Fibroblast of villous mesenchyme (primary cell): Measurements from ENCODE around the gene SHISAL2A. TPM values are rescaled to one million over a fixed set of nuclear protein-coding genes. Genes with fewer than 3 reads are reported as not detected.

ENCODE experiments used
- DNase-seq: peaks from one replicate; pipeline ENCODE4 v3.0.0-alpha.2; 2010; ENCODE audit warnings: low read depth
- H3K4me3 ChIP-seq: 2 replicates; pipeline ENCODE4 v1.5.1; 2011; ENCODE audit warnings: low read depth, mild to moderate bottlenecking, low read length
- total RNA-seq: library from RNA; depleted of rRNA; stranded (reverse); fragments of >200 nt; gene quantifications from 2 replicates; pipeline ENCODE4 v1.2.3, GENCODE V29; 2012
- TF ChIP-seq, protein P1 (sequence below): IDR thresholded peaks from 2 replicates; pipeline ENCODE4 v1.5.1; 2012; ENCODE audit warnings: low read depth, mild to moderate bottlenecking, low read length; ENCODE audit not compliant: insufficient read depth

SHISAL2A gene
- total RNA-seq, 1 donor: not detected

DNA sequence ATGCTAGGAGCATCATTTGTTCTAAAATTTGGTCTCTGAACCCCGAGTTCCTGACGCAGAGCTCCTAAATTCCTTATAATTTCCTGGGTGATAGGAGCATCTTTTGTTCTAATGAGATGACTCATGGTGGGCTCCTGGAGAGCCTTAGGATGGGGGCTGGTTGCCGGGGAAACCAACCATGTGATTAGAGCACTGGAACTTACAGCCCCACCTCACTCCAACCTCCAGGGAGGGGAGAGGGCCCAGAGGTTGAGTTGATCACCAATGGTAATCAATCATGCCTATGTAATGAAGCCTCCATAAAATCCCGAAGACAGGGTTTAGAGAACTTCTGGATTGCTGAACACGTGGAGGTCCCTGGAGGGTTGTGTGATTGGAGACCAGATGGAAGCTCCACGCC lies 7.7 kb downstream of the SHISAL2A start:
- TF ChIP-seq, protein P1, sequence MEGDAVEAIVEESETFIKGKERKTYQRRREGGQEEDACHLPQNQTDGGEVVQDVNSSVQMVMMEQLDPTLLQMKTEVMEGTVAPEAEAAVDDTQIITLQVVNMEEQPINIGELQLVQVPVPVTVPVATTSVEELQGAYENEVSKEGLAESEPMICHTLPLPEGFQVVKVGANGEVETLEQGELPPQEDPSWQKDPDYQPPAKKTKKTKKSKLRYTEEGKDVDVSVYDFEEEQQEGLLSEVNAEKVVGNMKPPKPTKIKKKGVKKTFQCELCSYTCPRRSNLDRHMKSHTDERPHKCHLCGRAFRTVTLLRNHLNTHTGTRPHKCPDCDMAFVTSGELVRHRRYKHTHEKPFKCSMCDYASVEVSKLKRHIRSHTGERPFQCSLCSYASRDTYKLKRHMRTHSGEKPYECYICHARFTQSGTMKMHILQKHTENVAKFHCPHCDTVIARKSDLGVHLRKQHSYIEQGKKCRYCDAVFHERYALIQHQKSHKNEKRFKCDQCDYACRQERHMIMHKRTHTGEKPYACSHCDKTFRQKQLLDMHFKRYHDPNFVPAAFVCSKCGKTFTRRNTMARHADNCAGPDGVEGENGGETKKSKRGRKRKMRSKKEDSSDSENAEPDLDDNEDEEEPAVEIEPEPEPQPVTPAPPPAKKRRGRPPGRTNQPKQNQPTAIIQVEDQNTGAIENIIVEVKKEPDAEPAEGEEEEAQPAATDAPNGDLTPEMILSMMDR: no peak
- DNase-seq: no peak
- H3K4me3 ChIP-seq: no peak overlapping the region

- H3K4me3 ChIP-seq: no peak overlapping the region
- DNase-seq: no peak
- TF ChIP-seq, protein P1: no peak
Observed at GRCh38 chr1:52641307-52641706, 8.3 kb downstream of the SHISAL2A start.

DNA sequence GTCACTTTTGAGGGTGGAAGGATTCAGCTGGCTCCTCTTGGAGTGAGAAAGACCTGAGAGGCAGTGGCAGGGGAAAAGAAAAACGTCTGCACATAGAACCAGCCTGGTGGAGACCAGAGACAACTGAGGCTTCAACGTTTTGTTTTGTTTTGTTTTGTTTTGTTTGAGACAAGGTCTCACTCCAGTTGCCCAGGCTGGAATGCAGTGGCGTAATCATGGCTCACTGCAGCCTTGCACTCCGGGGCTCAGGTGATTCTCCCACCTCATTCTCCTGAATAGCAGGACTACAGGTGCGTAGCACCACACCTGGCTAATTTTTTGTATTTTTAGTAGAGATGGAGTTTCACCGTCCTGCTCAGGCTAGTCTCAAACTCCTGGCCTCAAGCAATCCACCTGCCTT lies 12.3 kb downstream of the SHISAL2A start:
- TF ChIP-seq, protein P1: no peak
- no peak overlapping the region for H3K4me3 ChIP-seq
- no peak for DNase-seq

- DNase-seq: no peak
- TF ChIP-seq, protein P1: no peak
Observed at GRCh38 chr1:52651904-52652303, 18.9 kb downstream of the SHISAL2A start.

DNA sequence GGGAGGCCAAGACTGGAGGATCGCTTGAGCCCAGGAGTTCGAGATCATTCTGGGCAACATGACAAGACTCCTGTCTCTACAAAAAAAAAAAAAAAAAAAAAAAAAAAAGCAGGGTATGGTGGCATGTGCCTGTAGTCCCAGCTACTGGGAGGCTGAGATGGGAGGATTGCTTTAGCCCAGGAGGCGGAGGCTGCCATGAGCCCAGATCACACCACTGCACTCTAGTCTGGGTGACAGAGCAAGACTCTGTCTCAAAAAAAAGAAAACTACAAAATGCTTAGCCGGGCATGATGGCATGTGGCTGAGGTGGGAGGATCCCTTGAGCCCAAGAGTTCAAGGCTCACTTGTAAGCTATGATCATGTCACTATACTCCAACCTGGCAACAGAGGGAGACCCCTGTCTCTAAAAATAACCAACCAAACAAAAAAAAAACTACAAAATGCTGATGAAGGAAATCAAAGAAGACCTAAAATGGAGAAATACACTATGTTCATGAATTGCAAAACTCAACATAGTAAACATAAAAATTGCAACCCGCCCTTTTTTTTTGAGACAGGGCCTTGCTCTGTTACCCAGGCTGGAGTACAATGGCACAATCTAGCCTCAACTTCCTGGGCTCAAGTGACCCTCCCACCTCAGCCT lies 20.4 kb downstream of the SHISAL2A start:
- H3K4me3 ChIP-seq: no peak overlapping the region
- TF ChIP-seq, protein P1: no peak
- DNase-seq: no peak

More at GRCh38 chr1:52651904-52652303, 18.9 kb downstream of the SHISAL2A start:
- no peak overlapping the region for H3K4me3 ChIP-seq

- DNase-seq: no peak
- TF ChIP-seq, protein P1: no peak
- no peak overlapping the region for H3K4me3 ChIP-seq
Observed at GRCh38 chr1:52654063-52654462, 21.1 kb downstream of the SHISAL2A start.

DNA sequence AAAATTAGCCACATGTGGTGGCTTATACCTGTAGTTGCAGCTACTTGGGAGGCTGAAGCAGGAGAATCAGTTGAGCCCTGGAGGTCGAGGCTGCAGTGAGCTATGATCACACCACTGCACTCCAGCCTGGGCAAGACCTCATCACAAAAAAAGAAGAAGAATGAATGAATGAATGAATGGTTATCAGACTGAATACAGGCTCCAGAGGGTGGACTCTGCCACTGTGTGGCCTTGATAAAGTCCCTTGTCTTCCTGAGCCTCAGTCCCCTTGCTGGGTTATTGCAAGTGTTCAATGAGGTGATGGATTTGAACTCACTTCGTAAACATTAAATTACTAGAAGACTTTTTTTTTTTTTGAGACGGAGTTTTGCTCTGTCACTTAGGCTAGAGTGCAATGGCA lies 24.7 kb downstream of the SHISAL2A start:
- DNase-seq: no peak
- TF ChIP-seq, protein P1: no peak
- no peak overlapping the region for H3K4me3 ChIP-seq
